ENCODE data around the gene AMN. TPM values are rescaled to one million over a fixed set of nuclear protein-coding genes. Genes with fewer than 3 reads are reported as not detected.

Gene AMN
- total RNA-seq, 4 donors from 2014 or later = 0.21 TPM; not detected in 3

GRCh38 chr14:102944448-102945330, 22.2 kb downstream of the AMN start:
- Histone ChIP-seq H3K4me3 (no peak overlapping the region), H3K4me1 (peaks cover 0 to 20% (median 5%) of the 10 kb centered on the region in 4 donors), H3K27ac (no peak overlapping the region), H3K27me3 (no peaks in the 10 kb centered on the region), H3K9me3 (no peaks in the 10 kb centered on the region), H3K36me3 (peaks cover 9 to 95% (median 9%) of the 10 kb centered on the region in 3 donors)
- TF ChIP-seq POLR2A (IDR thresholded peaks at IDR 0.05) (no peak), CTCF (IDR thresholded peaks at IDR 0.05) (no peak), EP300 (IDR thresholded peaks at IDR 0.05) (no peak)
- 92% methylated on average over 33 to 34 of the region's 36 CpGs for WGBS, 2 donors
- DNase-seq (ENCODE audit: low spot score in 2 of 2) = no peak

GRCh38 chr14:102945346-102946130, 23.1 kb downstream of the AMN start:
- Histone ChIP-seq H3K9me3 (no peaks in the 10 kb centered on the region), H3K4me3 (no peak overlapping the region), H3K27ac (no peak overlapping the region), H3K36me3 (peaks cover 13 to 95% (median 17%) of the 10 kb centered on the region in 3 donors), H3K27me3 (no peaks in the 10 kb centered on the region), H3K4me1 (peaks cover 0 to 28% (median 8%) of the 10 kb centered on the region in 4 donors)
- no peak for DNase-seq (ENCODE audit: low spot score in 2 of 2)
- no peak for TF ChIP-seq CTCF (IDR thresholded peaks at IDR 0.05)
- no peak for TF ChIP-seq POLR2A (IDR thresholded peaks at IDR 0.05)
- TF ChIP-seq EP300 (IDR thresholded peaks at IDR 0.05) = no peak
- WGBS, 2 donors = 72 to 76% methylated on average over 29 of the region's 29 CpGs

GRCh38 chr14:102947321-102948103, 25.0 kb downstream of the AMN start:
- Histone ChIP-seq H3K9me3 (no peaks in the 10 kb centered on the region), H3K36me3 (peaks cover 9 to 95% (median 19%) of the 10 kb centered on the region in 3 donors), H3K27me3 (no peaks in the 10 kb centered on the region), H3K4me1 (peaks cover 0 to 28% (median 8%) of the 10 kb centered on the region in 4 donors), H3K4me3 (no peak overlapping the region), H3K27ac (no peak overlapping the region)
- WGBS, 2 donors = 83 to 84% methylated on average over 27 of the region's 27 CpGs
- no peak for TF ChIP-seq CTCF (IDR thresholded peaks at IDR 0.05)
- no peak for TF ChIP-seq EP300 (IDR thresholded peaks at IDR 0.05)
- TF ChIP-seq POLR2A (IDR thresholded peaks at IDR 0.05) = no peak
- no peak for DNase-seq (ENCODE audit: low spot score in 2 of 2)

- Histone ChIP-seq H3K4me1 (peaks cover 0 to 28% (median 8%) of the 10 kb centered on the region in 4 donors), H3K4me3 (no peak overlapping the region), H3K9me3 (no peaks in the 10 kb centered on the region), H3K27ac (peak overlapping the region in 2 of 4 donors; percentile 23 to 40), H3K27me3 (no peaks in the 10 kb centered on the region), H3K36me3 (peaks cover 9 to 95% (median 21%) of the 10 kb centered on the region in 3 donors)
- no peak for TF ChIP-seq EP300 (IDR thresholded peaks at IDR 0.05)
- no peak for TF ChIP-seq POLR2A (IDR thresholded peaks at IDR 0.05)
- no peak for TF ChIP-seq CTCF (IDR thresholded peaks at IDR 0.05)
- DNase-seq (ENCODE audit: low spot score in 2 of 2) = no peak
- WGBS, 2 donors = 80 to 85% methylated on average over 8 to 9 of the region's 9 CpGs
These were observed 26.2 kb downstream of the AMN start for GRCh38 chr14:102948698-102949061.
